KMS-11 (cell line): ENCODE data around the gene ZNF516.

Experiments
- H2AFZ ChIP-seq: fragments of 200-600 bp; sonication (generic); 2 replicates; pipeline ENCODE4 v1.6.1; 2016; ENCODE audit warnings: antibody characterized with exemption, mixed run types, low read depth
- H3K27ac ChIP-seq: fragments of 200-600 bp; sonication (generic); 2 replicates; pipeline ENCODE4 v1.6.1; 2016; ENCODE audit warnings: mild to moderate bottlenecking, mixed run types
- H3K27me3 ChIP-seq: fragments of 200-600 bp; sonication (generic); 2 replicates; pipeline ENCODE4 v1.6.1; 2017; ENCODE audit warnings: mild to moderate bottlenecking, low read depth, mixed run types, moderate library complexity; ENCODE audit not compliant: insufficient read depth
- H3K36me3 ChIP-seq: fragments of 200-600 bp; sonication (generic); 2 replicates; pipeline ENCODE4 v1.6.1; 2017; ENCODE audit warnings: mild to moderate bottlenecking, mixed run types; ENCODE audit not compliant: insufficient read depth
- H3K4me1 ChIP-seq: fragments of 200-600 bp; sonication (generic); 2 replicates; pipeline ENCODE4 v1.6.1; 2016; ENCODE audit warnings: mild to moderate bottlenecking, low read depth, mixed run types; ENCODE audit not compliant: poor library complexity, severe bottlenecking
- H3K4me2 ChIP-seq: fragments of 200-600 bp; sonication (generic); 2 replicates; pipeline ENCODE4 v1.7.0; 2016; ENCODE audit warnings: mild to moderate bottlenecking, mixed run types
- H3K4me3 ChIP-seq: fragments of 200-600 bp; sonication (generic); IDR thresholded peaks from 2 replicates; pipeline ENCODE4 v1.6.1; 2017; ENCODE audit warnings: low read depth, low read length, mixed read lengths; ENCODE audit not compliant: insufficient read depth
- H3K79me2 ChIP-seq: fragments of 200-600 bp; sonication (generic); 2 replicates; pipeline ENCODE4 v1.6.1; 2016; ENCODE audit warnings: low read depth, mixed run types; ENCODE audit not compliant: insufficient read depth
- H3K9ac ChIP-seq: fragments of 200-600 bp; sonication (generic); 2 replicates; pipeline ENCODE4 v1.6.1; 2016; ENCODE audit warnings: mild to moderate bottlenecking, mixed run types
- H4K20me1 ChIP-seq: fragments of 200-600 bp; sonication (generic); 2 replicates; pipeline ENCODE4 v1.6.1; 2016; ENCODE audit warnings: mild to moderate bottlenecking, mixed run types; ENCODE audit not compliant: insufficient read depth
- TF ChIP-seq, protein P1 (sequence below): fragments of 200-600 bp; sonication (generic); conservative IDR thresholded peaks from 2 replicates; pipeline ENCODE4 v1.6.1; 2017; ENCODE audit warnings: low read depth, mild to moderate bottlenecking, antibody characterized with exemption, low read length, moderate library complexity, mixed read lengths

Gene ZNF516

GRCh38 chr18:76532875-76533274 lies 37.8 kb upstream of the ZNF516 start:
- TF ChIP-seq, protein P1, sequence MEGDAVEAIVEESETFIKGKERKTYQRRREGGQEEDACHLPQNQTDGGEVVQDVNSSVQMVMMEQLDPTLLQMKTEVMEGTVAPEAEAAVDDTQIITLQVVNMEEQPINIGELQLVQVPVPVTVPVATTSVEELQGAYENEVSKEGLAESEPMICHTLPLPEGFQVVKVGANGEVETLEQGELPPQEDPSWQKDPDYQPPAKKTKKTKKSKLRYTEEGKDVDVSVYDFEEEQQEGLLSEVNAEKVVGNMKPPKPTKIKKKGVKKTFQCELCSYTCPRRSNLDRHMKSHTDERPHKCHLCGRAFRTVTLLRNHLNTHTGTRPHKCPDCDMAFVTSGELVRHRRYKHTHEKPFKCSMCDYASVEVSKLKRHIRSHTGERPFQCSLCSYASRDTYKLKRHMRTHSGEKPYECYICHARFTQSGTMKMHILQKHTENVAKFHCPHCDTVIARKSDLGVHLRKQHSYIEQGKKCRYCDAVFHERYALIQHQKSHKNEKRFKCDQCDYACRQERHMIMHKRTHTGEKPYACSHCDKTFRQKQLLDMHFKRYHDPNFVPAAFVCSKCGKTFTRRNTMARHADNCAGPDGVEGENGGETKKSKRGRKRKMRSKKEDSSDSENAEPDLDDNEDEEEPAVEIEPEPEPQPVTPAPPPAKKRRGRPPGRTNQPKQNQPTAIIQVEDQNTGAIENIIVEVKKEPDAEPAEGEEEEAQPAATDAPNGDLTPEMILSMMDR = no peak
- H3K27ac ChIP-seq = no peak overlapping the region
- H3K9ac ChIP-seq = no peak overlapping the region
- no peak overlapping the region for H3K4me3 ChIP-seq
- no peak overlapping the region for H2AFZ ChIP-seq
- H3K27me3 ChIP-seq = no peaks in the 10 kb centered on the region
- no peaks in the 10 kb centered on the region for H3K79me2 ChIP-seq
- H4K20me1 ChIP-seq = no peaks in the 10 kb centered on the region
- H3K36me3 ChIP-seq = no peaks in the 10 kb centered on the region
- H3K4me2 ChIP-seq = no peak overlapping the region
- H3K4me1 ChIP-seq = no peaks in the 10 kb centered on the region

DNA sequence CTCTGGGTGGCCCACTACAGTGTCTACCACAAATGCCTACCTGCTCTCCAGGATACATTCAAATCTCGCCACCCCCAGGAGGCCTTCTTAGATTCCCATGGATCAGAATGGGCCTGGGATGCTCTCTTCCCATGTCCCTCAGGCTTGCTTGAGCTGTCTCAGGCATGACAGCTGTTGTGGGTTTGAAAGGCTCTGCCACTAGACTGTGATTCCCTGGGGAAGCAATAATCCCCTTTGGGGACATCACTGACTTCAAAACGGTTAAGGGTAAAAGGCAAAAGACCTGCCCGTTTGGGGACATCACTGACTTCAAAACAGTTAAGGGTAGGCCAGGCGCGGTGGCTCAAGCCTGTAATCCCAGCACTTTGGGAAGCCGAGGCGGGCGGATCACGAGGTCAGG lies 35.8 kb upstream of the ZNF516 start:
- no peaks in the 10 kb centered on the region for H3K79me2 ChIP-seq
- H4K20me1 ChIP-seq = no peaks in the 10 kb centered on the region
- peaks cover 2% of the 10 kb centered on the region for H3K4me1 ChIP-seq
- no peak overlapping the region for H3K9ac ChIP-seq
- H3K4me2 ChIP-seq = no peak overlapping the region
- H3K36me3 ChIP-seq = no peaks in the 10 kb centered on the region
- no peak overlapping the region for H2AFZ ChIP-seq
- H3K27ac ChIP-seq = no peak overlapping the region
- TF ChIP-seq, protein P1 = no peak
- no peaks in the 10 kb centered on the region for H3K27me3 ChIP-seq
- no peak overlapping the region for H3K4me3 ChIP-seq

DNA sequence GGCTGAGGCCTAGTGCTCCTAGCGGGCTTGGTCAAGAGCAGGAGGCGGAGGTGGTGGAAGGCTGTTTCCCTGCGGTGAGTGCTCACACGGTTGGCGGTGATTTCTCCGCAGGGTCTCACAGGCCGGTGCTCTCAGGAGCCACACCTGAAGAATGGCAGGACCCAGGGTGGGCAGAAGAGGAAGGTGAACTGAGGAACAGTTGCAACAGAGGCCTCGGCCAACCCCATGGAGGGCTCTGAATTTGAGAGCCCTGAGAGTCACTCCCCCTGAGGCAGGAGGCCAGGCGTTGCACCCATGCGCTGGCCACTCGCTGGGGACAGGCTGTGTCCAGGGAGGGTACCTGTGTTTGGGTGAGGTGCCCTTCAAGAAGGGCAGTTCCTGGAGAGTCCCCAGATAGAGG lies 35.3 kb upstream of the ZNF516 start:
- no peak overlapping the region for H3K4me2 ChIP-seq
- no peak overlapping the region for H3K9ac ChIP-seq
- no peak overlapping the region for H3K4me3 ChIP-seq
- no peak overlapping the region for H3K27ac ChIP-seq
- H3K4me1 ChIP-seq = peaks cover 4% of the 10 kb centered on the region
- H3K36me3 ChIP-seq = no peaks in the 10 kb centered on the region
- no peaks in the 10 kb centered on the region for H3K27me3 ChIP-seq
- H4K20me1 ChIP-seq = no peaks in the 10 kb centered on the region
- H3K79me2 ChIP-seq = no peaks in the 10 kb centered on the region
- TF ChIP-seq, protein P1 = no peak
- no peak overlapping the region for H2AFZ ChIP-seq

- Histone ChIP-seq H3K27me3 (no peaks in the 10 kb centered on the region), H3K36me3 (no peaks in the 10 kb centered on the region), H4K20me1 (no peaks in the 10 kb centered on the region), H3K27ac (no peak overlapping the region), H3K4me3 (no peak overlapping the region), H3K79me2 (no peaks in the 10 kb centered on the region), H2AFZ (no peak overlapping the region), H3K9ac (no peak overlapping the region), H3K4me1 (peaks cover 4% of the 10 kb centered on the region), H3K4me2 (no peak overlapping the region)
- TF ChIP-seq, protein P1 = no peak
Measured at GRCh38 chr18:76529433-76529811, 34.4 kb upstream of the ZNF516 start.
